CD4-positive, alpha-beta T cell (primary cell): ENCODE results near the gene FAM149A. TPM values are rescaled to one million over a fixed set of nuclear protein-coding genes. Genes with fewer than 3 reads are reported as not detected.

Source experiments
- ATAC-seq: fragments of 200-7000 bp; cut with Tn5 transposase; one replicate; pipeline ENCODE4 v1.10.0; 2022; ENCODE audit warnings: mild to moderate bottlenecking; ENCODE audit not compliant: poor library complexity
- CTCF ChIA-PET: fragments of 350-600 bp; sonication (Branson Sonifier 250); formaldehyde crosslinking; loops from one replicate; lab custom pipeline; 2021; ENCODE audit warnings: antibody characterized with exemption, inconsistent platforms; lab: Charles Lee
- POLR2A ChIA-PET: fragments of 350-600 bp; sonication (Branson Sonifier 250); formaldehyde crosslinking; loops from one replicate; lab custom pipeline; 2021; ENCODE audit warnings: antibody characterized with exemption, inconsistent platforms; lab: Charles Lee
- DNase-seq, 14 experiments: peaks; one replicate each; pipeline ENCODE4 v3.0.0-alpha.2; 2013 to 2020; ENCODE audit warnings: mixed read lengths in 2 of 14
- H3K27ac ChIP-seq, 2 donors: one replicate each; pipeline versions ENCODE4 v1.5.1 to v1.7.0; 2013; ENCODE audit warnings: low read length in 2 of 2, low read depth in 1 of 2, mild to moderate bottlenecking in 1 of 2
- H3K27me3 ChIP-seq, 2 experiments: 1 replicate in 1 of 2; 2 replicates in 1 of 2; pipeline versions ENCODE4 v1.6.1 to v1.7.0; 2013; ENCODE audit warnings: low read length in 2 of 2, control low read depth in 1 of 2, mild to moderate bottlenecking in 1 of 2, moderate library complexity in 1 of 2; ENCODE audit not compliant: insufficient read depth in 2 of 2, control insufficient read depth in 1 of 2
- H3K36me3 ChIP-seq: one replicate; pipeline ENCODE4 v1.6.1; 2013; ENCODE audit warnings: low read length, control low read depth; ENCODE audit not compliant: insufficient read depth
- H3K4me1 ChIP-seq: one replicate; pipeline ENCODE4 v1.6.1; 2013; ENCODE audit warnings: low read length, control low read depth; ENCODE audit not compliant: insufficient read depth
- H3K4me3 ChIP-seq: one replicate; pipeline ENCODE4 v1.5.1; 2013; ENCODE audit warnings: mild to moderate bottlenecking, low read length, moderate library complexity
- H3K9me3 ChIP-seq, 2 experiments: 1 replicate in 1 of 2; 2 replicates in 1 of 2; pipeline versions ENCODE4 v1.6.1 to v1.7.0; 2013; ENCODE audit warnings: low read length in 2 of 2, mild to moderate bottlenecking in 2 of 2, control low read depth in 1 of 2, moderate library complexity in 1 of 2; ENCODE audit not compliant: control insufficient read depth in 1 of 2, insufficient read depth in 1 of 2
- H3K27ac Mint-ChIP-seq: one replicate; pipeline ENCODE4 v1.8.0; 2020; ENCODE audit warnings: mixed read lengths
- H3K27me3 Mint-ChIP-seq: one replicate; pipeline ENCODE4 v1.8.0; 2021; ENCODE audit warnings: mixed read lengths
- H3K36me3 Mint-ChIP-seq: one replicate; pipeline ENCODE4 v1.8.0; 2021; ENCODE audit warnings: low read depth, mixed read lengths
- H3K4me1 Mint-ChIP-seq: one replicate; pipeline ENCODE4 v1.8.0; 2021; ENCODE audit warnings: low read depth, mixed read lengths
- H3K4me3 Mint-ChIP-seq: one replicate; pipeline ENCODE4 v1.8.0; 2020; ENCODE audit warnings: mild to moderate bottlenecking, mixed read lengths
- H3K9me3 Mint-ChIP-seq: one replicate; pipeline ENCODE4 v1.8.0; 2020; ENCODE audit warnings: mixed read lengths
- intact Hi-C, 2 experiments: fragments of 100-400 bp; cut with DNase I in 1 of 2; cut with micrococcal nuclease in 1 of 2; formaldehyde crosslinking; loops; one replicate each; pipeline versions ENCODE4 v1.15.1 to v1.9.0; 2023 to 2025; cut with DNase I, micrococcal nuclease
- total RNA-seq, 174 experiments: library from RNA in 2 of 174; stranded (reverse) in 2 of 174; gene quantifications; one replicate each; pipeline ENCODE4 v1.2.3 and lab custom pipeline; 2021 to 2026
- TF ChIP-seq, protein P1 (sequence below): fragments of 200-600 bp; IDR thresholded peaks from one replicate; pipeline ENCODE4 v1.8.0; 2022; ENCODE audit warnings: antibody characterized with exemption, mild to moderate bottlenecking

FAM149A gene
- total RNA-seq, 2 experiments from 2014 or later = 0.61 to 1.1 TPM

DNA sequence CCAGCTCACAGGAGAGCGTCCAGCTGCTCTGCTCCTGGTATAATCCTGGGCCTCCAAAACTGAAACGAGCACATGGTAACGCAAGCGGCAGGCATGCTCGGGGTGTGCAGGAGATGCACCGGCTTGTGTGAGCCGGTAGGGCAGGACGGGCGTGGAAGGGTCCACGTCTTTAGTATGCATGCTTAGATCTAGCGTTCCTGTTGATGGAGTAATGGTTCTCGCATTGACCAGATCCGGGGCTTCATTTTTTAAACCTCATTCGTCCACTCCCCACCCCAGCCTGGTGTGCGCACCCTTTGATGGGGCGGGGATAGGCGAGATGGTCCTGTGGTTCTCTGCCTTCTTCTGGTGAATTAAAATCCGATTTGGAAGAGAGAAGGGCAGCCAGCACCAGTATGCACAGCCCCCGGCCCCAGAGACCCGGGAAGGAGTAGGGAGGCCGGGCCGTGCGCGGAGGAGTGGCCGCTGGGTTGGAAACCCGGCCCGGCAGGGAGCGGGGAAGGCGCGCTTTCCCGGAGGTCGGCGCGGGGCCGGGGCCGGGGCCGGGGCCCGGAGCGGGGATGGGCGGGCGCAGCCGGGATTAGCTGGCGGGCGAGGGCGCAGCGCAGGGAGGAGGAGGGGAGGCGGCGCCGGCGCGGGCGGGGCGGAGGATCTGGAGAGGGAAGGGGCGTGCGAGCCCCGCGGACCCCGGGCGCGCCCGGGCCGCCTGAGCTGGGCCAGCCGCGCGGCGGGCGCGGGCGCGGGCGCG is 39.9 kb downstream of the FAM149A start:
- Histone ChIP-seq H3K9me3 (peaks cover 0 to 4% of the 10 kb centered on the region in 2 experiments), H3K4me1 (peaks cover 11% of the 10 kb centered on the region), H3K27me3 (peaks cover 28 to 42% of the 10 kb centered on the region in 2 experiments), H3K27ac (no peak overlapping the region), H3K4me3 (no peak overlapping the region), H3K36me3 (no peaks in the 10 kb centered on the region)
- Mint-ChIP-seq H3K27me3 (peaks cover 65% of the 10 kb centered on the region), H3K4me3 (peak overlapping the region; percentile 82), H3K9me3 (no peaks in the 10 kb centered on the region), H3K27ac (no peak overlapping the region), H3K4me1 (peaks cover 4% of the 10 kb centered on the region), H3K36me3 (no peaks in the 10 kb centered on the region)
- DNase-seq (no peak), ATAC-seq (peak; percentile 51)
- ChIA-PET CTCF (no interaction called here), POLR2A (no interaction called here)
- TF ChIP-seq, protein P1, sequence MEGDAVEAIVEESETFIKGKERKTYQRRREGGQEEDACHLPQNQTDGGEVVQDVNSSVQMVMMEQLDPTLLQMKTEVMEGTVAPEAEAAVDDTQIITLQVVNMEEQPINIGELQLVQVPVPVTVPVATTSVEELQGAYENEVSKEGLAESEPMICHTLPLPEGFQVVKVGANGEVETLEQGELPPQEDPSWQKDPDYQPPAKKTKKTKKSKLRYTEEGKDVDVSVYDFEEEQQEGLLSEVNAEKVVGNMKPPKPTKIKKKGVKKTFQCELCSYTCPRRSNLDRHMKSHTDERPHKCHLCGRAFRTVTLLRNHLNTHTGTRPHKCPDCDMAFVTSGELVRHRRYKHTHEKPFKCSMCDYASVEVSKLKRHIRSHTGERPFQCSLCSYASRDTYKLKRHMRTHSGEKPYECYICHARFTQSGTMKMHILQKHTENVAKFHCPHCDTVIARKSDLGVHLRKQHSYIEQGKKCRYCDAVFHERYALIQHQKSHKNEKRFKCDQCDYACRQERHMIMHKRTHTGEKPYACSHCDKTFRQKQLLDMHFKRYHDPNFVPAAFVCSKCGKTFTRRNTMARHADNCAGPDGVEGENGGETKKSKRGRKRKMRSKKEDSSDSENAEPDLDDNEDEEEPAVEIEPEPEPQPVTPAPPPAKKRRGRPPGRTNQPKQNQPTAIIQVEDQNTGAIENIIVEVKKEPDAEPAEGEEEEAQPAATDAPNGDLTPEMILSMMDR = no peak
- intact Hi-C loops = no loop called here

DNA sequence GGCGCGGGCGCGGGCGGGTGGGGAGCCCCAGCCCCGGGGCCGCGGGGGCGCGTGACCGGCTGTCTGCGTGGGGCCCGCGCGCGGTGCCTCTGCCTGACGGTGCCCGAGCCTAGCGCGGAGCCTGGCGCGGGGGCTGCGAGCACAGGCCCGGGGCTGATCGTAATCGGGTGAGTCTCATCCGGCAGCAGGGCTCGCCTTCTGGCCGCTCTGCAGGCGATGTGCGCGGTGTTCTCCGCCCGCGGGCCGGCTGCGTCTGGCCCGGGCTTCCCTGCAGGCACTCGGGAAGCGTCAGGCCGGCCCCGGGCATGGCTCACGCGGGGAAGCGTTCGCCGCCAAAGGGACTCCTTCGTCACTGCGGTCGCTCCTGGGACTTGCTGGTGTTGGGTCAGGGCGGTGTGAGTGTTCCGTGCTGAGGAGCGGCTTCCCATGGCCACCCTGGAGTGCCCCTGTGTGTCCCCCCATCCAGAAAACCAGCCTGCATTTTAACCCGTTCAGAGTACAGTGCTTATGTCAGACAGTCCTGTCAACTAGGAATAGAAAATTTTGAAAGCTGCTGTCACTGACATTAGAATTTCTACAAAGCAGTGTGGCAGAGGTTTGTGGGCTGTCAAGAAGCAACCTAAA is 40.6 kb downstream of the FAM149A start:
- Histone ChIP-seq H3K27me3 (peaks cover 28 to 42% of the 10 kb centered on the region in 2 experiments), H3K9me3 (peaks cover 0 to 4% of the 10 kb centered on the region in 2 experiments), H3K4me1 (peaks cover 11% of the 10 kb centered on the region), H3K27ac (no peak overlapping the region), H3K36me3 (no peaks in the 10 kb centered on the region), H3K4me3 (no peak overlapping the region)
- intact Hi-C loops = no loop called here
- ChIA-PET CTCF (no interaction called here), POLR2A (no interaction called here)
- ATAC-seq (peak; percentile 14), DNase-seq (peak in 1 of 14 experiments; percentile 26)
- H3K27me3 Mint-ChIP-seq = peaks cover 65% of the 10 kb centered on the region
- peaks cover 4% of the 10 kb centered on the region for H3K4me1 Mint-ChIP-seq
- H3K27ac Mint-ChIP-seq = no peak overlapping the region
- no peaks in the 10 kb centered on the region for H3K9me3 Mint-ChIP-seq
- TF ChIP-seq, protein P1 = no peak
- H3K36me3 Mint-ChIP-seq = no peaks in the 10 kb centered on the region
- peak overlapping the region; percentile 68 for H3K4me3 Mint-ChIP-seq

GRCh38 chr4:186146458-186146857 is 42.0 kb downstream of the FAM149A start:
- ChIA-PET POLR2A (no interaction called here), CTCF (no interaction called here)
- Mint-ChIP-seq H3K27ac (no peak overlapping the region), H3K4me3 (no peak overlapping the region), H3K36me3 (no peaks in the 10 kb centered on the region), H3K9me3 (no peaks in the 10 kb centered on the region), H3K27me3 (peaks cover 63% of the 10 kb centered on the region), H3K4me1 (peaks cover 4% of the 10 kb centered on the region)
- Histone ChIP-seq H3K27me3 (peaks cover 28 to 42% of the 10 kb centered on the region in 2 experiments), H3K36me3 (no peaks in the 10 kb centered on the region), H3K4me1 (peaks cover 11% of the 10 kb centered on the region), H3K4me3 (no peak overlapping the region), H3K27ac (no peak overlapping the region), H3K9me3 (peaks cover 0 to 4% of the 10 kb centered on the region in 2 experiments)
- TF ChIP-seq, protein P1 = no peak
- DNase-seq (no peak), ATAC-seq (no peak)
- intact Hi-C loops = no loop called here
